Endodermal cell (in vitro differentiated cells): Measurements from ENCODE around the gene ERGIC1. TPM values are rescaled to one million over a fixed set of nuclear protein-coding genes. Genes with fewer than 3 reads are reported as not detected.

Experiments
- DNase-seq: peaks from one replicate; pipeline ENCODE4 v3.0.0-alpha.2; 2017
- H3K27ac ChIP-seq: 2 replicates; pipeline ENCODE4 v1.5.1; 2013; ENCODE audit warnings: mild to moderate bottlenecking, low read depth, low read length, moderate library complexity
- H3K27me3 ChIP-seq: 2 replicates; pipeline ENCODE4 v1.6.1; 2013; ENCODE audit warnings: mild to moderate bottlenecking, low read length, moderate library complexity; ENCODE audit not compliant: insufficient read depth, control insufficient read depth, poor library complexity, severe bottlenecking
- H3K36me3 ChIP-seq: 2 replicates; pipeline ENCODE4 v1.7.0; 2013; ENCODE audit warnings: mild to moderate bottlenecking, low read length, moderate library complexity; ENCODE audit not compliant: control insufficient read depth, insufficient read depth
- H3K4me1 ChIP-seq: one replicate; pipeline ENCODE4 v1.7.0; 2013; ENCODE audit warnings: low read length; ENCODE audit not compliant: control insufficient read depth, insufficient read depth
- H3K4me3 ChIP-seq: 2 replicates; pipeline ENCODE4 v1.5.1; 2013; ENCODE audit warnings: mild to moderate bottlenecking, low read length, moderate library complexity
- H3K9ac ChIP-seq: 2 replicates; pipeline ENCODE4 v1.6.1; 2013; ENCODE audit warnings: mild to moderate bottlenecking, low read length, moderate library complexity; ENCODE audit not compliant: poor library complexity, severe bottlenecking; ENCODE audit errors: extremely low read depth
- H3K9me3 ChIP-seq: 2 replicates; pipeline ENCODE4 v1.6.1; 2013; ENCODE audit warnings: mild to moderate bottlenecking, low read length, moderate library complexity; ENCODE audit not compliant: control insufficient read depth
- H3K27ac Mint-ChIP-seq: 2 replicates; pipeline ENCODE4 v1.8.0; 2020; ENCODE audit warnings: mixed read lengths
- H3K27me3 Mint-ChIP-seq: 2 replicates; pipeline ENCODE4 v1.8.0; 2021; ENCODE audit warnings: mild to moderate bottlenecking, mixed read lengths; ENCODE audit not compliant: insufficient read depth
- H3K36me3 Mint-ChIP-seq: 2 replicates; pipeline ENCODE4 v1.8.0; 2020; ENCODE audit warnings: low read depth, mixed read lengths
- H3K4me1 Mint-ChIP-seq: 2 replicates; pipeline ENCODE4 v1.8.0; 2020; ENCODE audit warnings: mixed read lengths
- H3K4me3 Mint-ChIP-seq: 2 replicates; pipeline ENCODE4 v1.8.0; 2020; ENCODE audit warnings: mild to moderate bottlenecking, moderate library complexity, mixed read lengths
- H3K9me3 Mint-ChIP-seq: 2 replicates; pipeline ENCODE4 v1.8.0; 2020; ENCODE audit warnings: mild to moderate bottlenecking, mixed read lengths
- WGBS, 2 experiments: methylation state at CpG; one replicate each; pipeline versions ENCODE4 v1.1.5 to v1.1.7; 2013; ENCODE audit warnings: missing lambda C conversion rate in 2 of 2, mixed read lengths in 1 of 2; ENCODE audit not compliant: insufficient coverage in 1 of 2, insufficient read length in 1 of 2; 5-methylcytosine and 5-hydroxymethylcytosine counted together
- total RNA-seq, 2 donors: library from RNA; stranded (reverse); fragmentation: NEBNext Ultra II Directional in 1 of 2; extraction: Animal tissue kit (Norgen Biotek cat#: 25700) in 1 of 2; gene quantifications; 2 replicates in 1 of 2; 3 replicates in 1 of 2; pipeline ENCODE4 v1.2.1, GENCODE V29; 2021
- TF ChIP-seq, protein P1 (sequence below): fragments of 200-600 bp; sonication (generic); conservative IDR thresholded peaks from 2 replicates; pipeline ENCODE4 v1.5.0; 2021; ENCODE audit warnings: antibody characterized with exemption, mild to moderate bottlenecking

Gene ERGIC1
- total RNA-seq, 2 donors from 2014 or later = 81.9 to 94.8 TPM

DNA sequence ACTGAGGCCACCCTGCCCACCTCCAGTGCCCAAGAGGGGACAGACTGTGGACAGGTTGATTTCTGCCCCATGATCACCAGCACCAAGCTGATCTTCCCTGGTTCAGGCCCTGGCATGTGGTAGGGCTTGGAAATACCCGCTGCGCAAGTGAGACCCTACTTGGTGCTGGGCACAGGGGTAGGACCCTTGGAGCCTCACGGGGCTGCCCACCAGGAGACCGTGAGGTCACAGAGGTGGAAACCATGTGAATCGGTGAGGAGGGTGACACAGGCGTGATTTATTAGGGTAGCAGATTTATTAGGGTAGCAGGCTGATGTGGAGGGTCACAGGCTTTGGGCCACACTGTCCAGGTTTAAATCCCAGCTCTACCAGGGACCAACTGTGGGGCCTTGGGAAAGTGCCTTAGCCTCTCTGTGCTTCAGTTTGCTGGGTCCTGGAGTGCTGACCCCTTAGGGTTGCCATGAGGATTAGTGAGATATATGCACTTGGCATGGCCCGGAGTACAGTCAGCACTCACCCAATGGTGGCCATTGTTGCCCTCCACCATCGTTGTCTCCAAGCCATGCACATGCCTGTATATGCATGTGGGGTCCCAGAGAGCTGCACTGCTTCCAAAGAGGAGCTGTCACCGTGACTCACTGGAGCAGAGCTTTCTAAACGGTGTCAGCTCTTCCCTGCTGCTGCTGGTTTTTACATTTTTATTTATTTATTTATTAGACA, 42.2 kb upstream of the ERGIC1 start:
- 94 to 95% methylated on average over 8 to 10 of the region's 10 CpGs for WGBS, 2 experiments
- Histone ChIP-seq H3K4me1 (peaks cover 15% of the 10 kb centered on the region), H3K9me3 (no peaks in the 10 kb centered on the region), H3K9ac (no peak overlapping the region), H3K36me3 (no peaks in the 10 kb centered on the region), H3K27ac (no peak overlapping the region), H3K27me3 (no peaks in the 10 kb centered on the region), H3K4me3 (no peak overlapping the region)
- TF ChIP-seq, protein P1, sequence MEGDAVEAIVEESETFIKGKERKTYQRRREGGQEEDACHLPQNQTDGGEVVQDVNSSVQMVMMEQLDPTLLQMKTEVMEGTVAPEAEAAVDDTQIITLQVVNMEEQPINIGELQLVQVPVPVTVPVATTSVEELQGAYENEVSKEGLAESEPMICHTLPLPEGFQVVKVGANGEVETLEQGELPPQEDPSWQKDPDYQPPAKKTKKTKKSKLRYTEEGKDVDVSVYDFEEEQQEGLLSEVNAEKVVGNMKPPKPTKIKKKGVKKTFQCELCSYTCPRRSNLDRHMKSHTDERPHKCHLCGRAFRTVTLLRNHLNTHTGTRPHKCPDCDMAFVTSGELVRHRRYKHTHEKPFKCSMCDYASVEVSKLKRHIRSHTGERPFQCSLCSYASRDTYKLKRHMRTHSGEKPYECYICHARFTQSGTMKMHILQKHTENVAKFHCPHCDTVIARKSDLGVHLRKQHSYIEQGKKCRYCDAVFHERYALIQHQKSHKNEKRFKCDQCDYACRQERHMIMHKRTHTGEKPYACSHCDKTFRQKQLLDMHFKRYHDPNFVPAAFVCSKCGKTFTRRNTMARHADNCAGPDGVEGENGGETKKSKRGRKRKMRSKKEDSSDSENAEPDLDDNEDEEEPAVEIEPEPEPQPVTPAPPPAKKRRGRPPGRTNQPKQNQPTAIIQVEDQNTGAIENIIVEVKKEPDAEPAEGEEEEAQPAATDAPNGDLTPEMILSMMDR = no peak
- H3K4me3 Mint-ChIP-seq = no peak overlapping the region
- H3K4me1 Mint-ChIP-seq = peaks cover 13% of the 10 kb centered on the region
- DNase-seq = peak; percentile 39
- H3K36me3 Mint-ChIP-seq = no peaks in the 10 kb centered on the region
- H3K9me3 Mint-ChIP-seq = no peaks in the 10 kb centered on the region
- peaks cover 2% of the 10 kb centered on the region for H3K27me3 Mint-ChIP-seq
- no peak overlapping the region for H3K27ac Mint-ChIP-seq

DNA sequence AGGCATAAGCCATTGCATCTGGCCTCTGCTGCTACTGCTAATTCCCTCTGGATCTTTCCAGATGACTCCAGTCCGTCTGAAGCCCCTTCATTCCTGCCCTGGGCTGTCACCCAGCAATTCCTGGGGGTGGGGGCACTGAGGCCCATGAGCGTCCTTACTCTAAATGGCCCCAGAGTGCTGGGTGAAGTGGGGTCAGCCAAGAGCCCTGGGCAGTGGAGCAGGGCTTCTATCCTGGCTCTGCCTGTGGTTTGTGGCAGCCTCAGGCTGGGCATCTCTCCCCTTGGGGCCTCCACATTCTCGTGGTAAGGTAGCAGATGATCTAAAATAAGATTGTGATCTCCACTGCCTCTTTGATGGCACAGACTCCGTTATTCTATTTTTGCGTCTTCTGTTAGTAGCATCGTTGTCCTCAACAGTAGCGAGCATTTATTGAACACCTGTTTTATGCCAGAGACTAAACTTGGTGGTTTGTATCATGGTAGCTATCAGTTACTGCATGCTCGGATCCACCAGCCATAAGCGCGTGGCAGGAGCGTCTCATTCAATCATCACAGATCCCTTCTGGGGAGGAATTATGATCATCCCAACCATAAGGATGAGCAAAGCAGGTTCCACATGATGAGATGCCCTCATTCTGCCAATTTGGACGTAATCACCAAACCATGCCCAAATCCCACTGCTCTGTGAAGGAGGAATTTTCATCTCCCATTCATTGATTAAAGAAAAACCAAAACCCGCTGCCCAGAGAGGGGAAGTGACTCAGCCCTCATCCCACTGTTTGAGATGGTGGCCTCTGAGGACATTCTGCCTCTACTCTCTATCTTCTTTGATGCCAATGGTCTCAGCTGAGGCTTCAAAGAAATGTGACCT, 41.1 kb upstream of the ERGIC1 start:
- H3K4me1 ChIP-seq = peaks cover 15% of the 10 kb centered on the region
- Mint-ChIP-seq H3K27me3 (peaks cover 2% of the 10 kb centered on the region), H3K36me3 (no peaks in the 10 kb centered on the region), H3K4me3 (no peak overlapping the region), H3K27ac (no peak overlapping the region), H3K4me1 (peaks cover 13% of the 10 kb centered on the region), H3K9me3 (no peaks in the 10 kb centered on the region)
- no peak overlapping the region for H3K27ac ChIP-seq
- no peaks in the 10 kb centered on the region for H3K9me3 ChIP-seq
- H3K27me3 ChIP-seq = no peaks in the 10 kb centered on the region
- no peak overlapping the region for H3K4me3 ChIP-seq
- DNase-seq = peak; percentile 31
- TF ChIP-seq, protein P1 = no peak
- H3K9ac ChIP-seq = no peak overlapping the region
- 94% methylated on average over 9 to 13 of the region's 13 CpGs for WGBS, 2 experiments
- H3K36me3 ChIP-seq = no peaks in the 10 kb centered on the region

- H3K9me3 Mint-ChIP-seq = no peaks in the 10 kb centered on the region
- Histone ChIP-seq H3K4me1 (peaks cover 14% of the 10 kb centered on the region), H3K36me3 (no peaks in the 10 kb centered on the region), H3K4me3 (no peak overlapping the region), H3K27me3 (no peaks in the 10 kb centered on the region), H3K9ac (no peak overlapping the region), H3K27ac (no peak overlapping the region), H3K9me3 (no peaks in the 10 kb centered on the region)
- H3K36me3 Mint-ChIP-seq = no peaks in the 10 kb centered on the region
- no peak overlapping the region for H3K4me3 Mint-ChIP-seq
- DNase-seq = peak; percentile 36
- peaks cover 11% of the 10 kb centered on the region for H3K4me1 Mint-ChIP-seq
- H3K27me3 Mint-ChIP-seq = peaks cover 2% of the 10 kb centered on the region
- no peak overlapping the region for H3K27ac Mint-ChIP-seq
- 93 to 94% methylated on average over 10 to 17 of the region's 17 CpGs for WGBS, 2 experiments
- TF ChIP-seq, protein P1 = no peak
These were observed 40.2 kb upstream of the ERGIC1 start for GRCh38 chr5:172793577-172794488.
